Midbrain (tissue), 1 donor: Measurements from ENCODE around the gene GNA14.
"Not testable (repeated sequence)": the region's sequence is repeated elsewhere in the genome, so short reads cannot be mapped to it uniquely, and the experiment has no call there.

ENCODE experiments used
- DNase-seq: peaks from one replicate; lab custom pipeline; 2025; lab: John Stamatoyannopoulos, UW

GNA14 gene

DNA sequence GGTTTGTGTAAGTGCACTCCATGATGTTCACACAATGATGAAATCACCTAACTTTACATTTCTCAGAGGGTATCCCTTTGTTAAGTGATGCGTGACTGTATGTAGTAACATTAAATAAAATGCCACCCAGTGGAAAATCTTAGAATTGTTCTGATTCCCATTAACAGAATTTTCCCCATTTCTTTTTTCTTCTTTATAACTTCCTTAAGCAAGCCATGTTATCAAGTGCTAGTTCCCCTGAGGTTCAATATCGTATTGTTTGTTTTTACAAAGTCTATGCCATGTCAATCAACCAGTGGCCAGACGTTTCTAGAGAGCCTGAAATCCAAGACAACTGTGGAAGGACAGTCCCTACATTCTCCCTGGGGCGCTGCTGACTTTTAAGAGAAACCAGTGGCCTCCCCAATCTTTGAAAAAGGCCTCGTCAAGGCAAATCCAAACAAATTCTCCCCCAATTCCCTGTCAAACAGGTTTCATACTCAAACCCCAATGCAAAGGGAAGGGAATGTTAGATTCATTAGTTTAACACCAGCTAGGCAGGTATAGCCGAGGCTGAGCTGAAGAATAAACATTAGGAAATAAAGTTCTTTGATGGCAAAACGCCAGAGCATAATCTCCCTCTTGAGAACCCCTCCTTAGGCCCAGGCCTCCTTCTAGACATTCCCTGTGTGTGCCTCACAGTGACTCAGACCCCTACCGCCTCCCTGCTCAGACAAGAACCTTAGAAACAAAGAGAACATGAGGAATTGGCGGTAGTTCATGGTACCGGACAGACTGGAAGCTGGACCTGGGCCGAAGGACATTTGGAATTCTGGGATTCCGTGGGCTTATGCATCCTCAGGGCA, 198.7 kb downstream of the GNA14 start:
- no peak for DNase-seq

DNA sequence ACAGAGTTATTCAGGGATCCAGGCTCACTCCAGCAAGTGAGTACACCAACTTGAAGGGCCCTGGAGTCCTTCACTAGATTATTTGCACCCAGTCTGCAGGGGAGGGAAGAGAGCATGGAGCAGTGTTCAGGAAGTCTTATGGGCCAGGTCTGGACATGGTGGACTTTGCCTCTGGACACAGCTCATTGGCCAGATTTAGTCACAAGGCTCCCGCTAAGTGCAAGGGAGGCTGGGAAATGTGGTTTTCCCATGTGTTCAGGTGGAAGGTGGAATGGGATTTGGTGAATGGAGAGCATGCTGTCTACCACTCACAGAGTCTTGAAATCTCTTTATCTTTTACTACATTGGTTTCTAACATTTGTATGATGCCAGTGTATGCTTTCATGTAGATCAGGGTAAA, 200.5 kb downstream of the GNA14 start:
- no peak for DNase-seq

DNA sequence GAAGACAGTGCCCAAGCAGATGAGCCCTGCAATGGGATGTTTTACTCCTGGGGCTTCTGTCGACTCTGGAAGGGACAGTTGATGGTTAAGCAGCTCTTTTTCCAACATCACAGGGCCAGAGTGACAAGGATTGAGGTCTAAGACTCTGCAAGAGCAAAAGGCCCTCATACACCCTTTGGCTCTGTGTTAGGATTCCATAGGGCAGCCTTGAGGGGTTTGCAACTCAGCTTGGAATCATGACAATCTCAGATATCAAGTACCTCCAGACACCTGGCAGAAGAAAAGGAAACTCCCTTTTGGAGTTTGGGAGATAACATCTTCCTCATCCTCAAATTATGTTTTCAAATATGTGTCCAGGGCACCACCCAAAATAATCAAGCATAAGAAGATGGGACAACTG, 205.7 kb downstream of the GNA14 start:
- DNase-seq = no peak

DNA sequence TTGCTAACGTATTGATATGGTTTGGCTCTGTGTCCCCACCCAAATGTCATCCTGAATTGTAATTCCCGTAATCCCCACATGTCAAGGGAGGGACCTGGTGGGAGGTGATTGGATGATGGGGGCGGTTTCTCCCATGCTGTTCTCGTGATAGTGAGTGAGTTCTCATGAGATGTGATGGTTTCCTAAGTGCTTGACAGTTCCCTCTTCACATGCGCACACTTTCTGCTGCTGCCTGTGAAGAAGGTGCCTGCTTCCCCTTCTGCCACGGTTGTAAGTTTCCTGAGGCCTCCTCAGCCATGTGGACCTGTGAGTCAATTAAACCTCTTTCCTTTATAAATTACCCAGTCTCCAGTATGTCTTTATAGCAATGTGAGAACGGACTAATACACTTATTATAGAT, 207.0 kb downstream of the GNA14 start:
- not testable (repeated sequence) for DNase-seq

DNA sequence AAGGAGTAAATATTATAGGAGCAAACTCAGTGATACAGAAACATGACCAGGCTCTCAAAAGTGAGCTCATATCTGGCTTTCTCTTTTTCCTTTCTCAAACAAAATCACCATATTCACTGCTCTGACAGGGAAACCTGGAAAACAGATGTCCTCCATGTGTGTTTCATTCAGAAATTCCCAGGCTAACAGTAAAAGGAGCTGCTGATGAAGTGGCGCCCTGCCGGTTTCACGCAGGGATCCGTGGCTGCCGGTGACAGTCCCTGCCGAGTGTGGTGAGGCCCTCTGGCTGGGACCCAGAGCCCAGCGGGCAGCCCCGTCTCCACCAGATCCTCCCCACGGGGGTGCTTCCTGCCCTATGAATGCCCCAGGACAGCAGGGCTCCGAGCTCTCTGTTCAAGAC, 208.1 kb downstream of the GNA14 start:
- no peak for DNase-seq

DNA sequence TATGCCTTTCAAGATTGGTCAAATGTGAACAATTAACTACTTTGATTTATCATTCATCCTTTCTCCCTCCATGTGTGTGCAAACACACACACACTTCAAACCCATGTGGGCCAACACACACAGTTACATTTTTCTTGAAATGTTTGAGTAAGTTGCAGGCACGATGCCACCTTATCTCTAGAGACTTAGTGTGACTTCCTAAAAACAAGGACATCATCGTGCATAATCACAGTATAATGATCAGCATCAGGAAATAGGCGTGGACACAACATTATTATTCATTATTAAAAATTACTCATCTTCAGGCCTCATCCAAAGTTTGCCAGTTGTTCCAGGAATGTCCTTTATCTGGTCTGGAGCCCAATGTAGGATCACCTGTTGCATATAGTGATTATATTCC, 209.5 kb downstream of the GNA14 start:
- no peak for DNase-seq

DNA sequence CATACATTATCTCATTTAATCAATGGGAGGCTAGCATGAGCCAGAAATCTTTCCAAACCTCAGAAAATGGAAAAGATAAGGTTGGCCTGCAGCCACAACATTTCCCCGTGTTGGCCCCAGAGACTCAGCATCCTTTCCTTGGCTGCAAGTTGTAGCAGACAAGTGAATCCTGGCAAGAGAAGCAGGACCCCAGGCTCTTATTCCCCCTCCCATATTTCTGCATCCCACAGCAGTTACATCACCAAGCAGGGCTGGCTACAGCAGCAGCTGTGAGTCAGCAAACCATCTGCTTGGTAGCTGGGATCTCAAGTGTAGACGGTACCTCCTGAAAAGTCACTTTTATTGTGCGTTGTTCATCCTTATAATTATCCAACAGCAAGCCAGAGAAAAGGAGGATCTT, 212.4 kb downstream of the GNA14 start:
- DNase-seq = no peak

DNA sequence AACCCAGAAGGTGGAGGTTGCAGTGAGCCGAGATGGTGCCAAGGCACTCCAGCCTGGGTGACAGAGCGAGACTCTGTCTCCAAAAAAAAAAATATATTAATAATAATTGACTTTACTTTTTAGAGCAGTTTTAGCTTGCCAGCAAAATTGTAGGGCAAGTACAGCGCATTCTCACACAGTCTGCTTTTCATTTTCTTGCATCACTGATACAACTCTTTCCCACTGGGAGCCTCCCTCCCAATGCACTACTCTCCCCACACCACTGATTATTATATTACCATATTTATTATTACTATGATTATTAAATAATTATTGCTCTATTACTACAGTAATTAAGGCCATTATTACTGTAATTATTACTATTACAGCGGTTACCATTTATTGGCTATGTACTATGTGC, 212.8 kb downstream of the GNA14 start:
- no peak for DNase-seq

DNA sequence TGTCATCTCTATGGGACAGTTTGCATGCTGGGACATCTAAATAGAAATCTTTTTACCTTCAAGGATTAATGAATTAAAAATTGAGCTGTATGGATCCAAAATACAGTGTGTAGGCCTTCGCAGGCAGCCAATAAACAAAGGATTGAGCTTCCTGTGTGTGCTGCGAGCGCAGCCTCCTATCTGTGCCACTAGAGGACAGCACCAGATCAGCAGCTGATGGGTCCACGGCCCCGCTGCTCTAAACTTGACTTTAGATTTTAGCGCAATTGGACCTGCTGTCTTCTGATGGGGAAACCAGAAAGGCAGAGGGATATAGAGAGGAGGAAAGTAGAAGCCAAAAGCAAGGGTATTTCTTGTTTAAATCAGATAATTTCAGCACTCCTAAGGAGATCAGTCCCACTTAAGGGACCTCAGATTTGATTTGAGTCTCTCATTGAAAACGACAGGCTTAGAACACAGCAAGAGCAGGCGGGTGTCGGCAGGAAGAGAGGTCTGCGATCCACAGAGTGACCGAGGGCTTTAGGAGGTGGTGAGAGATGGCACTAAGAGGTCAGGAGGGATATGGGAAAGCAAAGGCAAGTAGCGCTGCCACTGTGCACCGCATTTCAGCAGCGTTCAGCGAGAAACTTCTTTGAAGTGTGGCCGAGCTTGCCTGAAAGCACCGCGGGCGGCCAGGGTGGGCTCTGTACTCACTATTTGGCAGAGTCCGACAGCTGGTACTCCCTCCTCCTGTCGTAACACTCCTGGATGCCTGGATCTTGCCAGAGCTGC, 214.3 kb downstream of the GNA14 start:
- DNase-seq = peak; percentile 73

DNA sequence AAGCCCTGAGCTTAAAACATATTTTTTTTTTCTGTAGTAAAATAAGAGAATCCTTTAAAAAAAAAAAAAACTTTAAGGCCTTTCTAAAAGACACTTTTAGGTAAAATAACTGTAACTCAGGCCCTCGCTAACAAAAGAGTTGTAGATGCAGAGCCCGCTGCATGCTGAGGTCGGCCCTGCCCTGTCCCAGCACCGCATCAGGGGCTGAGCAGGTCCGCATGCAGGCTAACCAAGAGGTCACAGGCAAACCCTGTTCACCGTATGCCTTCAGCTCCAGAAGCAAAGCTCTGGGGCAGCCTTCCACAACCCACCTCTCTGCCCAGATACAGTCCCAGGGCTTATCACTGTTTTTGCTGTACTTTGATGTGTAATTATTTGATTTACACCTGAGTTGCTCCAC, 216.1 kb downstream of the GNA14 start:
- no peak for DNase-seq

DNA sequence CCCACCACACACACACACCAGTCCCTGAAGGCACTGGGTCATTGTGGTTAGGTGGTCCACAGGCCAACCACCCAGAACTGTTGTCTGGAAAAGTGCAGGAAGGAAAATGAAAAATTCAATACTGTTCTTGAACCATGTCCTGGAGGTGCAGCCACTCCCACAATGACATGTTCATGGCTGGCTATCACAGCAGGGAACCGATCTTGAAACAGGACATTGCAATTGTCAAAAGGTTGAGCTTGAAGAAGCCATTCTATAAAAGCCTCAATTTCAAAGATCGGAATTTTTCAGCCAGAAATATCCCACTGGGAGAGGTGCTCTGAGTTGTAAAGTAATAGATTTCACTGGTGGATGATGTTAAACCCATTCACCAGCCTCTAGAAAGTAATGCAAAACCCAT, 218.2 kb downstream of the GNA14 start:
- no peak for DNase-seq

DNA sequence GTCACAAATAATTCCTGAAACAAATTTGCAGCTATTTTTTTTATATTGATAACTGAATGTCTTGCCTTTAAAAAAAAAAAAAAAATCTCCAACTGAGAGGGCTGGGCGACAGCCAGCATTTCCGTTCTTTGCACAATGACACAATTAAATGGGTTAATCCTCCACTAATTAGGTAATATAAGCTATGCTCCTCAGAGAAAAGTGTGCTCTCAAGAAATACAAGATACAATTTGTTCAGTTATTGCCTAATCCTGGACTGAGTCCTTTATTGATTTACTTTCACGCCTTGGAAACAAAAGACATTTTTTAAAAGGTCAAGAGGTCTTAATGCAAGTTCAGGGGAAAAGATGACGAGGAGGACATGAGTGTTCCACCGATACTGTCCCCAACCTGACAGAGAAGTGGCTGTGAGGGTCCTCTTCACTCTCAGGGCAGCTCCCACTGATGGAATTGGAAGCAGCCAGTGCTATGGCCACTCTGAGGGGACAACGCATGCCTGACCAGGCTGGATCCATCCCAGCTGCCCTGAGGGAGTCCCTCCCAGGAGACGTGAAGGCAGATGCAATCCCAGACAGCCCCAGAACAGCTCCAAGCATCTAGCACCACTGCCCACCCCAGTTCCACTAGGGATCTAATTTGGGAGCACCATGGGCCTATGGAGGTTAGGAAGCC, 220.7 kb downstream of the GNA14 start:
- DNase-seq = no peak

DNA sequence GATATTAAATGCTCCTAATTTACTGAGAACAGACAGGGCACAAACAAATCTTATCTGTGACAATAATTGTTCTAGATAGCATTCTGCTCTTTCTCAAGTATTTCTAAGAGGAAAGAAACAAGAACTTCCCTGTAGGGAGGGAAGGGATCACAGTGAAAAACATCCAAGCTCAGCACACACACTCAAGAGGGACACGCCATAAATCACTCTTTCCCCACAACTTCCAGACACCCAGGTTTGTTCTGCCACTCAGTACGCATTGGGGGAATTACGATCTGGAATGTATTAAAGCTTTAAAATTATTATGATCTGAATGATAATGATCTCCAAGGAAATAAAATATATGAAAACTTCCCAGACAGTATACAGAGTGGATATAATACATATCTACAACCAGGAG, 221.4 kb downstream of the GNA14 start:
- DNase-seq = no peak

DNA sequence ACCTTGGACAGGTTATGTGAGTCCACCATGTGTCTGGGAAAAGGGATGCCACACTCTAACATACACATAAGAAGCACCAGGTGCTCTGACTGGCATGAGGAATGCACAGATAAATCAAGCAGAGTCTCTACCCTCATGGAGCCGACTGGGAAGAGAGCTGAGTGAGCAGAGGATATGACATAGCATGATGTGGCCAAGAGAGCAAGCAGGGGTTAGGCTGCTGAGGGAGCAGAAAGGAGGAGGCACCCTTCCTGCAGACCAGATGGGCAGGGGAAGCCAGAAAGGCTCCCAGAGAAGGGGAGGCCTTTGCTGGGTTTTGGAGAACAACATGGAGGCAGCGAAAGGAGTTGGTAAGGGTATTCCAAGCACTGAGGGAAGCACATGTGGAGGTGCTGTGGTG, 223.1 kb downstream of the GNA14 start:
- no peak for DNase-seq

DNA sequence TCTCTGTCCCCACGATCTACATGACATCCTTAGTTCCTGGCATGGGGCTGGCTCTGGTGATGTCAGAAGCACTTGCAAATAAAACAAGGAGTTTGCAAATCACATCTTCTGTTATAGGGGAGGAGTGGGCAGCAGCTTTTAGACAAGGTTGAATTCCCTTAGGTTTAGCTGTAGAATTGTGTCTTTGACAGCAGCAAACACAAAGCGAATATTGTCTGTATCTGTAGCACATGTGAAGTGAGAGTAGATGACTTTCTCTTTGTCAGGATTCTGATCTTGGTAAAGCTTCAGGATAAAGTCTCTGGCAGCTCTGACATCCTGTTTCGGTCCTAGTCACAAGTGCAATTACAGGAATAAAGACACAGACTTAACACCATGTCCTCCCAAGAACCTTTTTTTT, 224.3 kb downstream of the GNA14 start:
- no peak for DNase-seq

DNA sequence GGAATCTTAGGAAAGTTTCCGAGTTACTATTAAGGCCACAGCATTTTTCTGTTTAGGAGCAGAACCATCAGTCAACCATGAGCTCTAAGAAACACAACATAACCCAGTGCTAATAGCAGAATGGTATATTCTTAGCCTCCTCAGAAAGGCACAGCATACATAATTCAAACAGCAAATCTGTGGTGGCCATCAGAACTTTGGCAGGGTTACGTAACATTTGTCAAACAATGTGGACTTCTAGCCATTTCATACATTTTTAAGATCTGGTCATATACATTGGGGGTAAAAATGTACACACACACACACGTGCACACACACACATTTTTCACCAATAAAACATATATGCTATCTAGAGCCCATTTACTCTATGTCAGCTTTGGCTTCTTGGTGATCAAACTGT, 225.2 kb downstream of the GNA14 start:
- no peak for DNase-seq

DNA sequence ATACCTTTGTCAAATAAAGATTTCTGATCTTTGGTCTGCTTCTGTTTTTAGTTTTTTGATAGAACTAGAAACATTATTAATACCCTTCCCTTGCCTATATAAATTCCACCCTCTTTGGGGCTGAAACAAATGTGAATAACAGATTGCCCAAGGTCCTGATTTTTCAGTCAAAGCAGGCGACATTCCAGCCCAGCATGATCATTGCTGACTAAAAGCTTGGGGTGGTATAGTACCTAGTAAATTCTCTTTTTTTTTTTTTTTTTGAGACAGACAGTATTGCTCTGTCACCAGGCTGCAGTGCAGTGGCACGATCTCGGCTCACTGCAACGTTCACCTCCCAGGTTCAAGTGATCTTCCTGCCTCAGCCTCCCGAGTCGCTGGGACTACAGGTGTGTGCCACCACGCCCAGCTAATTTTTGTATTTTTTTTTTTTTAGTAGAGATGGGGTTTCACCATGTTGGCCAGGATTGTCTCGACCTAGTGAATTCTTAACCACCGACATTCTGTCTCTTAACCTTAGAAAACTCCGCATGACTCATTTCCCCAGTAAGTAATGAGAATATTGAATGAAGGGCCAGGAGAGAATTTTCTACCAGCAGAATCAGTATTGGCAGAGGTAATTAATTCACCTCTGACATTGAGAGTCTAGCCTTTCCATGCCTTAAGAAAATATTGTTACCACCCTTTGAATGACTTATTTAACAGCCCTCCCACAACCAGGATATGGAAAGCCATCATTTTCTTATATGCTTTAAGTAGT, 226.4 kb downstream of the GNA14 start:
- DNase-seq = no peak

DNA sequence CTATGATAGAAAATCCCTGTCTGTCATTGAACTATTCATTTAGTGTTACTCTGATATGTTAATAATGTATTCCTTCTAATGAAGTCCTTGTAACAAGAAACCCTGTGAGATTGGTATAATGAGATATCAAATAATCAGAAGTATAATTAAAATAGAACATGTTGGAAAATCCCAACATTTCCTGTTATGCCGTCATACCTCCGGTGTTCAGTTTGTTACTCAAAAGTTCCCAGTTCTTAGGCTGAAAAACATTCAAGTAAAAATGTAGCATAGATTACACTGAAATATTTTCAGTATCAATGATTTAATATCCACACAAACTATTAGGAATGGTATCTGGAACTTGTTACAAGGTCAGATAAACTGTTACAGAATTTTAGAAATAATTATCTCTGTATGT, 227.5 kb downstream of the GNA14 start:
- no peak for DNase-seq

DNA sequence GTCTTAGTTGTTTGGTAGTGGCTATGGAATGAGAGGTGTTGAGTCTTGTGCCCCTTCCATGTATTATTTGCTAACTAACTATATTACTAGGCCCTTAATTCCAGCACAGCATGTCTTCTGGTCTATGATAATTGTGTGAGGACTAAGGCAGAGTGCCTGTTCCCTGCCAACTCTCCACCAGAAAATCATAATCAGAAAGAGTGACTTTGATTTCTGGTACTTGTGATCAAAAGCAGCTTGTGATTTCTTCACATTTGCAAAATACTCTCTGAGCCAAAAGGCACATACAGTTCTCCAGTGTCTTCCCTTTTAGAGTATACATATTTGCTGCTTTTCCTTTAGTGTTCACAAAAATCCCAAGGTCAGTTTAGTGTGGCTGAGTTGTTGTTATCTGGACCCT, 229.9 kb downstream of the GNA14 start:
- no peak for DNase-seq

DNA sequence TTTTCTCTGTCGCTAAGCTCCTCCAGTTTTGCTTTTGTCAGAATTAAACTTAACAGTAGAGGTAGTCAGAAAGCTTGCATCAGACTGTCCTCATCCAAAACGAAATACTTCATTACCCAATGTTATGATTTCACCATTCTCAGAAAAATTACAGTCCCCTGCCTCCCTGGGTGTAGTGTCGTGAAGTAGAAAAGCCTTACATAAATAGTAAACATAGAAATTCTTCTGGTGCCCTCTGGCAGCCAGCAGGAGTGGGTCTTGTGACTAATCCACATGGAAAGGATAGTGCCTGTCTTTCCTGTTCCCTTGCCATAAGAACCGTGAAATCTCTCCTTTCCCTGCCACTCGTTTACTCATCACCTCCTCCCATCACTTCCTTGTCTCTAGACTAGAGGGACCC, 230.6 kb downstream of the GNA14 start:
- no peak for DNase-seq

DNA sequence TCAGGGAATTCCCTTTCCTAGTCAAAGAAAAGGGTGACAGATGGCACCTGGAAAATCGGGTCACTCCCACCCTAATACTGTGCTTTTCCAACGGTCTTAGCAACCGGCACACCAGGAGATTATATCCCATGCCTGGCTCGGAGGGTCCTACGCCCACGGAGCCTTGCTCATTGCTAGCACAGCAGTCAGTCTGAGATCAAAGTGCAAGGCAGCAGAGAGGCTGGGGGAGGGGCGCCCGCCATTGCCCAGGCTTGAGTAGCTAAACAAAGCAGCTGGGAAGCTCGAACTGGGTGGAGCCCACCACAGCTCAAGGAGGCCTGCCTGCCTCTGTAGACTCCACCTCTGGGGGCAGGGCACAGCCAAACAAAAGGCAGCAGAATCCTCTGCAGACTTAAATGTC, 239.6 kb downstream of the GNA14 start:
- DNase-seq = not testable (repeated sequence)

DNA sequence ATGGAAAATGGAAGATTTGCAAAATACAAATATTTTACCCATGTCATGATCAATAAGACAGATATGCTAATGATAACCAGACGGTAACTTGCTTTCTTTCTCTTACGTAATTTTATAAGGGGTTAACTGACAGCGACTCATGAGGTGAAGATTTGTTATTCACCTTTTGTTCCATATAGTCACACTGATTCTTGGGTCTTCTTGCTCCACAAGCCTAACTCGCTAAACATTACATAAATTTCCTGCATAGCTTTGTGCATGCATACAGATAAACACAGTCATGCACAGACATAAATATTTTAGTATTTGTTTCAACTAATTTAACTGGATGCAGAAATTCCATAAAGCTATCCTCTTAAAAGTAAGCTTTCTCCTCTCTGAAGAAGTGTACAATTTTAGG, 244.9 kb downstream of the GNA14 start:
- DNase-seq = no peak
